Sigmoid colon (tissue), 4 donors: ENCODE data around the gene KIAA1614.

Experiments used
- EP300 ChIP-seq, 4 donors: sonication (generic); formaldehyde crosslinking; IDR thresholded peaks; one replicate each; pipeline ENCODE4 v1.6.1; 2017; ENCODE audit warnings: antibody characterized with exemption in 4 of 4
- TF ChIP-seq, protein P1 (sequence below), 4 experiments: fragments of 450-650 bp in 3 of 4; fragments of 200-600 bp in 1 of 4; IDR thresholded peaks; one replicate each; pipeline ENCODE4 v1.5.1; 2016 to 2019; ENCODE audit warnings: antibody characterized with exemption in 4 of 4, mild to moderate bottlenecking in 3 of 4, moderate library complexity in 2 of 4

- TF ChIP-seq, protein P1, sequence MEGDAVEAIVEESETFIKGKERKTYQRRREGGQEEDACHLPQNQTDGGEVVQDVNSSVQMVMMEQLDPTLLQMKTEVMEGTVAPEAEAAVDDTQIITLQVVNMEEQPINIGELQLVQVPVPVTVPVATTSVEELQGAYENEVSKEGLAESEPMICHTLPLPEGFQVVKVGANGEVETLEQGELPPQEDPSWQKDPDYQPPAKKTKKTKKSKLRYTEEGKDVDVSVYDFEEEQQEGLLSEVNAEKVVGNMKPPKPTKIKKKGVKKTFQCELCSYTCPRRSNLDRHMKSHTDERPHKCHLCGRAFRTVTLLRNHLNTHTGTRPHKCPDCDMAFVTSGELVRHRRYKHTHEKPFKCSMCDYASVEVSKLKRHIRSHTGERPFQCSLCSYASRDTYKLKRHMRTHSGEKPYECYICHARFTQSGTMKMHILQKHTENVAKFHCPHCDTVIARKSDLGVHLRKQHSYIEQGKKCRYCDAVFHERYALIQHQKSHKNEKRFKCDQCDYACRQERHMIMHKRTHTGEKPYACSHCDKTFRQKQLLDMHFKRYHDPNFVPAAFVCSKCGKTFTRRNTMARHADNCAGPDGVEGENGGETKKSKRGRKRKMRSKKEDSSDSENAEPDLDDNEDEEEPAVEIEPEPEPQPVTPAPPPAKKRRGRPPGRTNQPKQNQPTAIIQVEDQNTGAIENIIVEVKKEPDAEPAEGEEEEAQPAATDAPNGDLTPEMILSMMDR (IDR thresholded peaks at IDR 0.05) = no peak
- no peak for TF ChIP-seq EP300 (IDR thresholded peaks at IDR 0.05)
Observed at GRCh38 chr1:180909462-180909976, 3.2 kb upstream of the KIAA1614 start.
